Measurements from ENCODE around the gene NDUFAF3. TPM values are rescaled to one million over a fixed set of nuclear protein-coding genes. Genes with fewer than 3 reads are reported as not detected.
A peak's percentile ranks its signal among the peaks of the same experiment; 100 is the strongest.

NDUFAF3 gene
- total RNA-seq, 1 experiment from 2014 or later = 81.5 TPM

DNA sequence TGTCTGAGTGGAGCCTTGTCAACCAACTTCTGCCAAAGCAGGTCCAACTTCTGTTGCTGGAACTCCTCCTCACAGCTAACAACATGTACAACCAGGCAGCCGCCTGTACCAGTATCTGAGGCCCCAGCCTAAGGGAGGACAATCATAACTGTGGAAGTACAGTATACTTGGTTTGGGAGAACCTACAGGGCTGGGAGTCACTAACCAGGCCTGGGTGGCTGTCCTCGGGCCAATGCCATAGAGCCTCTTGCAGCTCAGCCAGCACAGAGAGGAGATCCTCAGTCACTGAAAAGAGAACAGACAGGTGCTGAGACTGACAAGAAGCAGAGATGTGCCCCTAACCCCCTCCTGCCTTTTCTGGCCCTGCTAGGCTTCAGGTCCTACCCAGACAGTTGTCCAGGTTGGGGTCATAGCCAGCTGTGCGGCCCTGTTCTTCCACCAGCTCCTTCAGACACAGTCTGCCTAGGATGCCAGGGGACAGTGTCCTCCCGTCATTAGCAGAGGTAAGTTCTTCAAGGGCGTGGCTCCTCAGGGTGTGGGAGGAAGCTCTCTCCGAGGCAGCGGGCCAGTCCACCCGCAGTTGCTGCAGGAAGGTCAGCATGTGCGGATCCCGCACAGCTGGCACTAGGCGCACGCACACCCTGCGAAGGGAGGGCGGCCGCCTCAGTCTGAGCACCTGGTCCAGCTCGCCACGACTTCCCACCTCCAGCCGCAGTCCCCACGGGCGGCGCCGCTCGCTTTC, 4.5 kb upstream of the NDUFAF3 start:
- DNase-seq (ENCODE audit: extremely low read depth, low read depth) = no peak

- DNase-seq (ENCODE audit: extremely low read depth, low read depth) = no peak
Measured at GRCh38 chr3:49017971-49018706, 3.8 kb upstream of the NDUFAF3 start, which contains the start of gene DALRD3. DALRD3 (minus strand) TSS chr3:49018580; CDS start chr3:49018564, 16 bp downstream.

GRCh38 chr3:49018707-49019006, 3.3 kb upstream of the NDUFAF3 start:
- no peak for DNase-seq (ENCODE audit: extremely low read depth, low read depth)

- no peak for DNase-seq (ENCODE audit: extremely low read depth, low read depth)
Measured at GRCh38 chr3:49019941-49020329, 2.0 kb upstream of the NDUFAF3 start.

- DNase-seq (ENCODE audit: extremely low read depth, low read depth) = no peak
Measured at GRCh38 chr3:49020330-49021212, 1.4 kb upstream of the NDUFAF3 start.

- peak; percentile 96 for DNase-seq (ENCODE audit: extremely low read depth, low read depth)
Measured at GRCh38 chr3:49021213-49021812, 608 bp upstream of the NDUFAF3 start.

GRCh38 chr3:49022688-49023171, 809 bp downstream of the NDUFAF3 start:
- DNase-seq (ENCODE audit: extremely low read depth, low read depth) = no peak

DNA sequence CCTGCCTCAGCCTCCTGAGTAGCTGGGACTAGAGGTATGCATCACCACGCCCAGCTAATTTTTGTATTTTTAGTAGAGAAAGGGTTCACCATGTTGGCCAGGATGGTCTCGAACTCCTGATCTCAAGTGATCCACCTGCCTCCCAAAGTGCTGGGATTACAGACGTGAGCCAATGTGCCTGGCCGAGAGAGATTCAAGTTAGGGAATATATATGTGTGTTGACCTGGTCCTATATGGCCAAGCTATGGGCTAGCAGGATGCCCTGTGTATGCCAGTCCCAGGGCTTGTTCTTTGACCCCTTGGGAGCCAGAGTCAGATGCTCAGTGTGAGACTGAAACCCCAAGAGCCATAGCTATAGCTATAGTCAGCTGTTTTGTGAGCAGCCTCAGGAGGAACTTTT, 1.9 kb downstream of the NDUFAF3 start:
- DNase-seq (ENCODE audit: extremely low read depth, low read depth) = no peak

DNA sequence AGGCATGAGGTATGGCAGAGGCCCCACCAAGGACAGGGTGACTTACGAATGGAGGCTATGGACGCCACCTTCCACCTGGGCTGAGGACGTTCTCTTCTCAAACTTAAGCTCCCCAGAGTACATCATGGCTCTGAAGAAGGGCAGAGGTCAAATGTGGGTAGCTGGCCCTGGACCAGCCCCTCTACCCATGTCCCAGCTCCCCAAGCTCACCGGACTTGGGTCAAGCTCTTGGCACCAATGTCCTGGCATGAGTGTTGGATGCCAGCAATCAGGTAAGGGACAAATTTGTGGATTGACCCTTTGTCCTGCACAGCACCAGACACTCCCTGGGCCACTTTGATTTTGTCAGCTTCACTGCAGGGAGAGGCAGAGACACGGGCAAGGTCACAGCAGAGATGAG, 2.5 kb downstream of the NDUFAF3 start:
- no peak for DNase-seq (ENCODE audit: extremely low read depth, low read depth)

GRCh38 chr3:49025005-49025792, 3.3 kb downstream of the NDUFAF3 start:
- no peak for DNase-seq (ENCODE audit: extremely low read depth, low read depth)

DNA sequence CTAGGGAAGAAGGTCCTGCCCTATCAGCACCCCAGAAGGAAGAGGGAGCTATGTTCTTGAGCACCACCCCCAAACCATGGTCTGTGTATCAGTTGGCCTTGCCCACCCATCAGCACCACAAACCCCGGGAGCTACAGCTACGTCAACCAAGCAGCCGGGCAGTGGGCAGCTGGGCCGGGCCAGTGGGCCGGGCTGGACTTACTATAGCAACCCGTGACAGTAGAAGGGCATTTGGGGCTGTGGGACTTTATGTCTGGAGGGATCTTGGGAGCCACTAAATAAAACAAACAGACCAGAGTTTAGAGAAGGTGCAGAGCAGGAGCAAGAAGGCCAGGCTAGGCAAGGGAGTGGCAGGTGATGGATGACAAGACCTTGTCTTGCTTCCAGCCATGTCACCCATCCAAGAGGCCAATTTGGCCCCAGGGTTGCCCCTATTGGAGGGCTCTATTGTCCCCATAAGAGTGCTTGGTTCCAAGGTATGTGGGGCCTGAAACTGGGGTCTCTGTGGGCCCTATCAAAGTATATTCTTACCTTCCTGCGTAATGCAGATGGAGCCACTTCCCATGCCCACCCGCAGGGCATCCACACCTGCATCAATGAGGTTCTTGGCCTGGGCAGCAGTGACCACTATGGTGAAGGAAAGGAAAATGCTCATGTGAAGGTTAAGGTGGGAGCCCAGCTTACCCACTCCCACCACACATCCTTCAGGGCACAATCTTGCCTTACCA, 4.0 kb downstream of the NDUFAF3 start:
- no peak for DNase-seq (ENCODE audit: extremely low read depth, low read depth)

GRCh38 chr3:49026536-49026935, 4.6 kb downstream of the NDUFAF3 start:
- no peak for DNase-seq (ENCODE audit: extremely low read depth, low read depth)

GRCh38 chr3:49027634-49028033, 5.7 kb downstream of the NDUFAF3 start:
- DNase-seq (ENCODE audit: extremely low read depth, low read depth) = no peak

DNA sequence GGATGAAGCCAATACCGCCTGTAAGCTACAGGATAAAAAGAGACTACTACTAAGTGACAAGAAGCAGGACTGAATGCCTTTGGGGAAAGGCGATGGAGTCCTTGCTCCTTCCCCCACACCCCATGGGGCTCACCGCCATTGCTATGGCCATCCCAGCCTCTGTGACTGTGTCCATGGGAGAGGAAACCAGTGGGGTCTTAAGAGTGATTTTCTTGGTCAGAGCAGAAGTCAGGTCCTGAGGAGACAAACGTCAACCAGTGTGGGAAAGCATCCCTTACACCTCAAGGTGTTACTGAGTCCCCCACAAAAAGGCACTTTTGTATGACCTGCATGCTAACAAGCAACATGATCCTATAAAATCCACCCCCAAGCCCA, 6.4 kb downstream of the NDUFAF3 start:
- DNase-seq (ENCODE audit: extremely low read depth, low read depth) = no peak

GRCh38 chr3:49028673-49029562, 7.0 kb downstream of the NDUFAF3 start, which contains the start of gene IMPDH2:
IMPDH2 (minus strand) TSS chr3:49029398; CDS start chr3:49029350, 48 bp downstream.
- peak; percentile 87 for DNase-seq (ENCODE audit: extremely low read depth, low read depth)

DNA sequence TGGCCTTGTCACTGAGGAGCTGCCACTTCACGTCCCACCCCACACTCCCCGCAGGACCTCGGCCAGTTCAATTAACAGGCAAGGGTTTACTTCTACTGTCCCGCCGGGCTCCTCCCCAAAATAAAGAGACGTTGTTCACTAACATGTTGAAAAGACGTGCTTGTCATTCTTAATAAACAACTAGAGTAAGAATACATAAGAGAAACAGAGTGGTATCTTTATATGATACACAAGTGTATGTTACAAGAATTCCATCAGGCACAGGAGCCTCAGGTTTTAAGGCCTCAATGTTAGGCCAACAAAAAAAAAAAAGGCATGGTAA, 7.6 kb downstream of the NDUFAF3 start:
- DNase-seq (ENCODE audit: extremely low read depth, low read depth) = no peak

DNA sequence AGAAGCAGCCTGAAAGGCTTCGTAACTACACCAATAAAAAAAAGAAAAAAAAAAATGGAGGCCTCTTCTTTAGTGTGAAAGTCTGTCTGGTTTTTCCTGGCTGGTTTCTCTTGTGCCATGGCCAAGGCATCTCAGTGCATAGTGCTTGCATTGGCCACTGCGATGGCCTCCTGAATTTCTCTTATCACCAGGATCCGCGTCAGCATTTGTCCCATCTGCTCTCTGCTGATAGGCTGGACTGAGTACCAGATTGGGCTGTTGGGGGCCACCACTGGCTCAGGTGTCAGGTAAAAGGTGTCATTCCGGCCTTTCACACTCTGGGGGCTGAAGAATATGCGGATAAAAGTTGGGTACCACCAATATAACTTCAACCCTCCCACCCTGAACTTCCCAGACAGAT, 8.4 kb downstream of the NDUFAF3 start:
- no peak for DNase-seq (ENCODE audit: extremely low read depth, low read depth)

DNA sequence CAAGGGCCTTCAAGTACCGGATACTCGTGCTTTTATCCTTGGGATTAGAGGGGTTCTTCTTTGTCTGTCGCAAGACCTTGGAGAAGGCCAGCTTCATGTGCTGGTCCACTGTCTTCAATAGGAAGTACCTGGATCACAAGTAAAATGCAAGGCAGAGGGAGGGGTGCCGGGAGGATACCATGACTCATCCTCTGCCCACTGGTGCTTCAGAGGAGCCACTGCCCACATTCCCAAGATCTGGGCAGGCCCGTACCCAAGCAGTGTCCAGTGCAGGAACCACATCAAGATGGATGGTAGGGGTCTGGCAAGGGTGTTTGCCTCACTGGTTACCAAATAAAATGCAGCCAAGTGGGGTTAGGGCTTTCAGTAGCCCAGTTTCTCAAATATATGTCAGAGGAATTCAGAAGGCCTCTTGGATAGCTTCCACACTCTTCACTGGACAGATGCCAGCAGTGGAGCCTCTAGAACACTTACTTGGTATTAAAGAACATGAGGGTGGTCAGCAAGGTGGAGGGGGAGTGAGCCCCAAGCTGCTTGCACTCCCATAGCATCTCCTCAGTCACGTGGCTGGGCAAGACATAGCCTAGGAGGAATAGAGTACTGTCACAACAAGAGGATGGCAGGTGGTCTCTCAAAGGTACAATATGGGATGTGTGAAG, 10.9 kb downstream of the NDUFAF3 start:
- DNase-seq (ENCODE audit: extremely low read depth, low read depth) = no peak

Measured in NCI-H460 (cell line).